IPS-18c (cell line): ENCODE results near the gene BLOC1S1.

Source experiments
- H3K4me3 ChIP-seq: 2 replicates; pipeline ENCODE4 v1.7.0; 2013; ENCODE audit warnings: low read depth, mild to moderate bottlenecking, low read length, moderate library complexity; ENCODE audit not compliant: insufficient read depth
- H3K9me3 ChIP-seq: one replicate; pipeline ENCODE4 v1.6.1; 2013; ENCODE audit warnings: mild to moderate bottlenecking, low read length, moderate library complexity; ENCODE audit not compliant: control insufficient read depth, insufficient read depth

BLOC1S1 gene

GRCh38 chr12:55704824-55705718 lies 10.8 kb upstream of the BLOC1S1 start:
- no peak overlapping the region for H3K4me3 ChIP-seq
- H3K9me3 ChIP-seq, result no peaks in the 10 kb centered on the region

- Histone ChIP-seq H3K9me3 (no peaks in the 10 kb centered on the region), H3K4me3 (0 out of 2 replicates have a peak overlapping the region, but pooled peaks have one; percentile 22)
Measured at GRCh38 chr12:55705782-55706402, 10.0 kb upstream of the BLOC1S1 start.

- peak overlapping the region; percentile 68 for H3K4me3 ChIP-seq
- H3K9me3 ChIP-seq, result no peaks in the 10 kb centered on the region
Measured at GRCh38 chr12:55706568-55707218, 9.2 kb upstream of the BLOC1S1 start.

GRCh38 chr12:55707219-55707671 lies 8.6 kb upstream of the BLOC1S1 start:
- H3K9me3 ChIP-seq, result no peaks in the 10 kb centered on the region
- peak overlapping the region; percentile 68 for H3K4me3 ChIP-seq

- peak within 1 kb of the TSS; percentile 68 for H3K4me3 ChIP-seq
Measured at GRCh38 chr12:55707841-55708694, 7.8 kb upstream of the BLOC1S1 start, which contains the start of gene ITGA7. ITGA7 (minus strand) TSS chr12:55707904; CDS start chr12:55707682, 222 bp downstream.

GRCh38 chr12:55708695-55709233 lies 7.1 kb upstream of the BLOC1S1 start:
- peak overlapping the region; percentile 68 for H3K4me3 ChIP-seq
- no peaks in the 10 kb centered on the region for H3K9me3 ChIP-seq

More at GRCh38 chr12:55707841-55708694, 7.8 kb upstream of the BLOC1S1 start, which contains the start of gene ITGA7:
- H3K9me3 ChIP-seq, result no peaks in the 10 kb centered on the region

GRCh38 chr12:55711786-55712553 lies 3.9 kb upstream of the BLOC1S1 start:
- no peak overlapping the region for H3K4me3 ChIP-seq
- no peaks in the 10 kb centered on the region for H3K9me3 ChIP-seq

GRCh38 chr12:55712700-55713415 lies 3.0 kb upstream of the BLOC1S1 start:
- Histone ChIP-seq H3K9me3 (no peaks in the 10 kb centered on the region), H3K4me3 (no peak overlapping the region)

GRCh38 chr12:55713721-55714120 lies 2.1 kb upstream of the BLOC1S1 start:
- Histone ChIP-seq H3K9me3 (no peaks in the 10 kb centered on the region), H3K4me3 (no peak overlapping the region)

GRCh38 chr12:55715169-55715764 lies 579 bp upstream of the BLOC1S1 start:
- Histone ChIP-seq H3K4me3 (peak overlapping the region; percentile 92), H3K9me3 (no peaks in the 10 kb centered on the region)

- Histone ChIP-seq H3K4me3 (peak overlapping the region; percentile 92), H3K9me3 (no peaks in the 10 kb centered on the region)
Measured at GRCh38 chr12:55716582-55716957, 724 bp downstream of the BLOC1S1 start.

- Histone ChIP-seq H3K4me3 (peak overlapping the region; percentile 92), H3K9me3 (no peaks in the 10 kb centered on the region)
Measured at GRCh38 chr12:55717011-55718007, 1.5 kb downstream of the BLOC1S1 start.

- peak overlapping the region; percentile 11 for H3K4me3 ChIP-seq
- no peaks in the 10 kb centered on the region for H3K9me3 ChIP-seq
Measured at GRCh38 chr12:55718015-55718414, 2.2 kb downstream of the BLOC1S1 start.
